ENCODE data around the gene DGLUCY. TPM values are rescaled to one million over a fixed set of nuclear protein-coding genes. Genes with fewer than 3 reads are reported as not detected.
"Not testable (repeated sequence)": the region's sequence is repeated elsewhere in the genome, so short reads cannot be mapped to it uniquely, and the experiment has no call there.

Gene DGLUCY
- total RNA-seq, 2 experiments from 2014 or later = 31.9 to 36.1 TPM

GRCh38 chr14:91218014-91218413 lies 104.1 kb downstream of the DGLUCY start:
- no peak overlapping the region for H3K27ac Mint-ChIP-seq
- peaks cover 49% of the 10 kb centered on the region for H3K36me3 Mint-ChIP-seq
- no peak for DNase-seq
- H3K4me1 Mint-ChIP-seq = peaks cover 17% of the 10 kb centered on the region
- no peaks in the 10 kb centered on the region for H3K27me3 Mint-ChIP-seq
- H3K4me3 Mint-ChIP-seq = no peak overlapping the region
- H3K9me3 Mint-ChIP-seq = peaks cover 10% of the 10 kb centered on the region

DNA sequence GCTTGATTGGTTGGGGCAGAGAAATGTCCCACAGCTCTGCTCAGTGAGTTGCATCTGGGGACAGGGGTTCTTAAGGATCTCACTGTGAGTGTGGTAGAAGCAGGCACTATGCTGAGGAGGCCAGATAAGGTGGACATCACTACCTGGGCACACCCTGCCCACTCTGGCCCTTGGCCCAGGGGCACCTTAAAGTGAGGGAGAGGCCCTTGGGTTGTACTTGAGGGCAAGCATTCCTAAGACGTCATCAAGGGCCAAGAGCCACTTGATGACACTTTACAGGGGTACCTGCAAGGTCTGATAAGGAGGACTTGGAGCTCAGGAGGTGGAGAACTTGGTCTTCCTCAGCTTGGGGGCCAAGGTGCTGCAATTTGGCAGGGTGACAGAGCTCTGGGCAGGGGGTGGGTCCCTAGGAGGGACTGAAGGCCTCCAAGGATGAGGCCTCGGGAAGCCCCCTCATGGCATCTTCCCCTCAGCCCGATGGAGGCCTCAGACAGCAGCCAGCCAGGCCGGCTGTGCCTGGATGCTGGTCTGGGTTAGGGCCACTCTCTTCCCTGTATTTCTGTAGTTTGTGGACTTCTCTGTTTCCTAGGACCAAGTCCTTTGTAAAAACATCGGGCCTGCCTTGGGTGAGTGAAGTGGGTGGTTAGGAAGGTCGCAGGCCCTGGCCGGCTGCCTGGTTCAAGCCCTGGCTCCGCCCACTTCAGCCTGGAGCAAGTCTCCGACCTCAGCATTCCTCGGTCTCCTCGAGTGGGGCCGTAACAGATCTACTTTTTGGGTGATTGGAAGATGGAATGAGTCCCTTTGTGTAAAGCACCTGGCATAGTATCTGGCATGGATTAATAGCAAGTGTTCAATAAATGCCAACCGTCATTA lies 105.9 kb downstream of the DGLUCY start:
- Mint-ChIP-seq H3K4me3 (no peak overlapping the region), H3K4me1 (peaks cover 24% of the 10 kb centered on the region), H3K27ac (no peak overlapping the region), H3K9me3 (peaks cover 15% of the 10 kb centered on the region), H3K36me3 (peaks cover 56% of the 10 kb centered on the region), H3K27me3 (no peaks in the 10 kb centered on the region)
- DNase-seq = no peak

DNA sequence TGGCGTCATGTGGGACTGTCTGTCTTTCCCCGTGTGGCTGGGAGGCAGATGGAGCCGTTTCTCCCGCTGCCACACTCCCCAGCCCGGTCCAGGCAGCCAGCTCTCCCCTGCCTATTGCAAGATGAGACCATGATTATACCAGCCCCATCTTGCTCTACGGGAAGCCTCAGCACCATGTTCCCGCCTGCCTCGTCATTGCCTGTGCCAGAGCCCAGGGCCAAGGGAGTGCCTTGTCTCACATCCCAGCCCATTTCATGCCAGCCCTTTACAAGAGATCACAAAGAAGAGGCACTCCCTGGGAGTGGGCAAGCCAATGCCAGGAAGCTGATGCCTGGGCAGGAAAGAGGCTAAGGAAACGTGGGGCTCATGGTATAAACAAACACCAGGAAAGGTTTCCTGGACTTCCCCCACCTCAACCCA lies 106.7 kb downstream of the DGLUCY start:
- H3K4me1 Mint-ChIP-seq = peaks cover 32% of the 10 kb centered on the region

GRCh38 chr14:91221270-91221669 lies 107.4 kb downstream of the DGLUCY start:
- DNase-seq = no peak
- Mint-ChIP-seq H3K4me1 (peaks cover 39% of the 10 kb centered on the region), H3K36me3 (peaks cover 61% of the 10 kb centered on the region), H3K27me3 (no peaks in the 10 kb centered on the region), H3K27ac (no peak overlapping the region), H3K9me3 (peaks cover 16% of the 10 kb centered on the region), H3K4me3 (no peak overlapping the region)

More for the DNA sequence above, 106.7 kb downstream of the DGLUCY start:
- H3K9me3 Mint-ChIP-seq = peaks cover 16% of the 10 kb centered on the region
- no peaks in the 10 kb centered on the region for H3K27me3 Mint-ChIP-seq
- peaks cover 61% of the 10 kb centered on the region for H3K36me3 Mint-ChIP-seq
- H3K27ac Mint-ChIP-seq = no peak overlapping the region
- no peak overlapping the region for H3K4me3 Mint-ChIP-seq
- no peak for DNase-seq

DNA sequence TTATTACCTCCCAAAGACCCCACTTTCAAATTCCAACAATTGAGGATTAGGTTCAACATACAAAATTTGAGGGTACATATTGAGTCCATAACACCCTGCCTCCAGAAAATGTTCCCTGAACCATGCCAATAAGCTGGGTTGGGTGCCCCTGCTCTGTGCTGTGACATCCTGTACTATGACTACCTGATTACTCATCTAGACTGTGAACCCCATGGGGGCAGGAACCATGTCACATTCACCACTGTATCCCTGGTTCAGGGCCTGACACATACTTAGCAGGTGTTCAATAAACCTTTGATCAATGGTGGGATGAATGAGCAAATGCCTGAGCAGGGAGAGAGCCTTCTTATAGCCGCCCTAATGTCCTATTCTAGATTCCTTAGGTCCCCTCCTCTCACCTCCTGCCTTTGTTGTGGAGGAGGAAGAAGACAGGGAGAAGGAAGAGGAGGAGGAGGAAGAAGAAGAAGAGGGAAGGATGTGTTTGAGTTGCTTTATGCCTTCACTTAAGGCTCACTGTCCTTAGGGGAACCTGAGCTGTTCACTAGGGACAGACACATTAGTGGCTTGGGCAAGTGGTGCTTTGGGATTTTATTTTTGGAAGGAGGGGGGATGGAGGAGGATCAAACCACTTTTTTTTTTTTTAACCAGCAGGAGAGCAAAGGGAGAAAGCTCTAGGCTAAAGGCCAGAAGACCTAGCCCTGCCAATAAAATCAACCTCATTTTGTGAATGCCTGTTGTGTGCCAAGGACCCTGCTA lies 109.3 kb downstream of the DGLUCY start:
- Mint-ChIP-seq H3K27ac (peak overlapping the region; percentile 56), H3K36me3 (peaks cover 67% of the 10 kb centered on the region), H3K27me3 (no peaks in the 10 kb centered on the region), H3K9me3 (peaks cover 16% of the 10 kb centered on the region), H3K4me1 (peaks cover 58% of the 10 kb centered on the region), H3K4me3 (no peak overlapping the region)
- no peak for DNase-seq

DNA sequence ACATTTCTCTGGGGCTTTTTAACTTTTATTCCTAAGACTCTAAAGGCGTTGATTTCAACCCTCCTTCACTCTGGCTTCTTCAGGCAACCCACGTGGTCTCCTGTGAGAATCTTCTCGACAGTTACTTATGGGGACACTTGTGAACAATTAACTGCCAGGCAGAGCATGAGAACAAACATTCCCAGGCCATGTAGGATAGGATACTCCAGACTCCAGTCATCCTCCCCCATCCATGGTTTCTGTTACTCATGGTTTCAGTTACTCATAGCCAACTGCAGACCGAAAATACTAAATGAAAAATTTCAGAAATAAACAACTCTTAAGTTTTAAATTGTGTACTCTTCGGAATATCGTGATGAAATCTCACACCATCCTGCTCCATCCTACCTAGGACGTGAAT lies 111.2 kb downstream of the DGLUCY start:
- Mint-ChIP-seq H3K9me3 (peaks cover 16% of the 10 kb centered on the region), H3K27me3 (no peaks in the 10 kb centered on the region), H3K4me1 (peaks cover 73% of the 10 kb centered on the region), H3K27ac (peak overlapping the region; percentile 99), H3K4me3 (no peak overlapping the region), H3K36me3 (peaks cover 66% of the 10 kb centered on the region)
- DNase-seq = no peak

GRCh38 chr14:91226360-91226759 lies 112.5 kb downstream of the DGLUCY start:
- Mint-ChIP-seq H3K27ac (peak overlapping the region; percentile 99), H3K4me3 (peak overlapping the region; percentile 82), H3K36me3 (peaks cover 68% of the 10 kb centered on the region), H3K9me3 (peaks cover 24% of the 10 kb centered on the region), H3K4me1 (peaks cover 80% of the 10 kb centered on the region)
- not testable (repeated sequence) for H3K27me3 Mint-ChIP-seq, DNase-seq

- DNase-seq = peak; percentile 47
- Mint-ChIP-seq H3K4me3 (peak overlapping the region; percentile 82), H3K27ac (peak overlapping the region; percentile 99), H3K9me3 (peaks cover 23% of the 10 kb centered on the region), H3K36me3 (peaks cover 70% of the 10 kb centered on the region), H3K27me3 (no peaks in the 10 kb centered on the region), H3K4me1 (peaks cover 85% of the 10 kb centered on the region)
Observed at GRCh38 chr14:91227183-91227628, 113.3 kb downstream of the DGLUCY start.

- Mint-ChIP-seq H3K36me3 (peaks cover 66% of the 10 kb centered on the region), H3K4me1 (peaks cover 79% of the 10 kb centered on the region), H3K4me3 (peak overlapping the region; percentile 82), H3K27me3 (no peaks in the 10 kb centered on the region), H3K9me3 (peaks cover 14% of the 10 kb centered on the region), H3K27ac (peak overlapping the region; percentile 99)
- peak; percentile 91 for DNase-seq
Observed at GRCh38 chr14:91228112-91229004, 114.5 kb downstream of the DGLUCY start.

GRCh38 chr14:91229005-91229382 lies 115.1 kb downstream of the DGLUCY start:
- H3K27ac Mint-ChIP-seq = peak overlapping the region; percentile 99
- no peaks in the 10 kb centered on the region for H3K27me3 Mint-ChIP-seq
- peaks cover 64% of the 10 kb centered on the region for H3K36me3 Mint-ChIP-seq
- H3K4me3 Mint-ChIP-seq = peak overlapping the region; percentile 78
- DNase-seq = no peak
- H3K4me1 Mint-ChIP-seq = peaks cover 77% of the 10 kb centered on the region
- H3K9me3 Mint-ChIP-seq = peaks cover 13% of the 10 kb centered on the region

- peak overlapping the region; percentile 99 for H3K27ac Mint-ChIP-seq
- peaks cover 63% of the 10 kb centered on the region for H3K36me3 Mint-ChIP-seq
- H3K27me3 Mint-ChIP-seq = no peaks in the 10 kb centered on the region
- H3K4me3 Mint-ChIP-seq = peak overlapping the region; percentile 78
- peaks cover 75% of the 10 kb centered on the region for H3K4me1 Mint-ChIP-seq
- peak; percentile 74 for DNase-seq
- H3K9me3 Mint-ChIP-seq = peaks cover 13% of the 10 kb centered on the region
Observed at GRCh38 chr14:91229743-91230200, 115.9 kb downstream of the DGLUCY start.

DNA sequence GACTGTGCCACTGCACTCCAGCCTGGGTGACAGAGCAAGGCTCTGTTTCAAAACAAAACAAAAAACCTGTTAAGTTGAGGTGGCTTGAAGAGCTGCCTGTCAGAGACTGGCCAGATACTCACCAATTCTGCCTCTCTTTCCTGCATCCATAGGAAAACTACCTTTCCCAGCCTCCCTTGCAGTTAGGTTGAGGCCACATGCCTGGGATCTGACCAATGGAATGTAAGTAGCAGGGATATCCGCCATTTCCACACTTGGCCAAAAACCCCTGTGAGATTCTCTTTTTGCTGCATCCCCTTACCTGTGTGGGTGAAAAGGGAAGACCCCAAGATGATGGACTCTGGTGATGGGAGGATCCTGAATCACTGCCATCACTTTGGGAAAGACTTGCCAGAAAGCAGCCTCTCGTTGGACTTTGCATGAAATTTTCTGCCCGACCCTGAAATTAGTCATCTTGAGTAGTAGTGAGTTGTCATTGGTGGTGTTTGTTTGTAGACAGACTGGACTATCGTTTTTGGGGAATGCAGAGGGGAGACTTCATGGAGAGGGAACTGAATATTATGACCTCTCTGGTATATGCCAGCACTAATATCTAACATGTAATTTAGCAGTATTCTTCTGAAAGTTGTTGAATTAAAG lies 116.6 kb downstream of the DGLUCY start:
- Mint-ChIP-seq H3K9me3 (peaks cover 12% of the 10 kb centered on the region), H3K36me3 (peaks cover 59% of the 10 kb centered on the region), H3K27ac (peak overlapping the region; percentile 99), H3K4me3 (peak overlapping the region; percentile 78), H3K27me3 (no peaks in the 10 kb centered on the region), H3K4me1 (peaks cover 68% of the 10 kb centered on the region)
- no peak for DNase-seq

DNA sequence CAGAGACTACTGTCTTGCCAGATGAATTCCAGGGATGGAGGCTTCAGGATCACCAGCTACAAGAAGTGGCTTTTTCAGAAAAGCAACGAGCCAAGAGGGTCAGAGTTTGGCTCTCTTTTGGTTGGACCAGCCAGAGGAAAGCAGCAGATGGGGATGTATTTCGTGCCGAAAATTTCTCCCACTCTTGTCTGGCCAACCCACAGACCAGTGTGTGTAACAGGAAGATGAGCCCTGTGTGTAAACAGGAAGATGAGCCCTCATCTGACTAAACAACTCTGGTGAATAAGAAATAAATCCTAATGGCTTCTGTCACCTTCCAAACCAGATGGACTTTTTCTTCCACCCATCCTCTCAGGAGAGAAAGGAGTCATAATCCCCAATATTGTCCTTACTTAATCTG lies 117.6 kb downstream of the DGLUCY start:
- Mint-ChIP-seq H3K4me1 (peaks cover 64% of the 10 kb centered on the region), H3K4me3 (peak overlapping the region; percentile 8), H3K36me3 (peaks cover 57% of the 10 kb centered on the region), H3K27me3 (no peaks in the 10 kb centered on the region), H3K27ac (peak overlapping the region; percentile 99), H3K9me3 (peaks cover 12% of the 10 kb centered on the region)
- no peak for DNase-seq

GRCh38 chr14:91232052-91232451 lies 118.2 kb downstream of the DGLUCY start:
- Mint-ChIP-seq H3K9me3 (peaks cover 12% of the 10 kb centered on the region), H3K27ac (peak overlapping the region; percentile 99), H3K4me3 (no peak overlapping the region), H3K36me3 (peaks cover 54% of the 10 kb centered on the region), H3K27me3 (no peaks in the 10 kb centered on the region), H3K4me1 (peaks cover 58% of the 10 kb centered on the region)
- DNase-seq = no peak

Measured in activated naive CD8-positive, alpha-beta T cell treated with anti-CD3 and anti-CD28 coated beads for 36 hours (primary cell).